Myocyte (in vitro differentiated cells): ENCODE measurements around the gene COX19. TPM values are rescaled to one million over a fixed set of nuclear protein-coding genes. Genes with fewer than 3 reads are reported as not detected.
"Not testable (repeated sequence)": the region's sequence is repeated elsewhere in the genome, so short reads cannot be mapped to it uniquely, and the experiment has no call there.

ENCODE experiments used
- DNase-seq: peaks from one replicate; pipeline ENCODE4 v3.0.0-alpha.2; 2012; ENCODE audit warnings: low read depth
- total RNA-seq: library from RNA; depleted of rRNA; stranded (reverse); fragments of >200 nt; gene quantifications from 2 replicates; pipeline ENCODE4 v1.2.3, GENCODE V29; 2014

COX19 gene
- total RNA-seq, 1 donor from 2014 or later, result 11.5 TPM

DNA sequence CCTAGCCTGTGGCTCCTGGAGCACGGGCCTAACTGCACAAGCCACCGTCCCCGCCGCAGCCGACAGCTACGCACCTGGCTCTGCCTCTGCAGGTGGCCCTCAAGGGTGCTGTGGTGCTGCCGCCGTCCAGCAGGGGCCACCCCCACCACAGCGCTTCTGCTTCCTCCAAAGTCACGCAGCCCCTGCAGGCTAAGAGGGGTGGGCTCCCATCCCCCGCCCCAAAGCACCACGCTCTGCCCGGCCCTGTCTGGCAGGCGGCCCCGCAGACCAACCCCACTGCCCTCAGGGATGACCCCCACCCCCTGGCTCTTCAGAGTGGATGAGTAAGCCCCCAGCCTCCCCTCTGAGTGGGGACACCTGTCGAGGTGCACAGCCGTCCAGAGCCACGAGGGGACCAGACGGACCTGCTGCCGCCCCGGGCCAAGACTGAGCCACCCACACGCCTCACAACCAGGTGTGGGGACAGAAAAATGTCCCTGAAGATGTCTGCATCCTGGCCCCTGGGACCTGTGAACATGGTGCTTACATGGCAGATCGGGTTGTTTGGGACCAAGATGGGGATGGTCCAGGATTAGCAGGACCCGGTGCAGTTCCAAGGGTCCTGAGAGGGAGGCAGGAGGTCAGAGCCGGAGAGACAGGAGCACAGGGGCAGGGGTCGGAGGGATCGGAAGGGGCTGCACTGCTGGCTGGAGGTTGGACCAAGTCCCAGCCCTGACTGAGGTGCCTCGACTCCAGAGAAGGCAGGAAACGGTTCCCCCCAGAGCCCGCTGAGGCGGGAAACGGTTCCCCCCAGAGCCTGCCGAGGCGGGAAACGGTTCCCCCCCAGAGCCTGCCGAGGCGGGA, 11.9 kb downstream of the COX19 start:
- no peak for DNase-seq

DNA sequence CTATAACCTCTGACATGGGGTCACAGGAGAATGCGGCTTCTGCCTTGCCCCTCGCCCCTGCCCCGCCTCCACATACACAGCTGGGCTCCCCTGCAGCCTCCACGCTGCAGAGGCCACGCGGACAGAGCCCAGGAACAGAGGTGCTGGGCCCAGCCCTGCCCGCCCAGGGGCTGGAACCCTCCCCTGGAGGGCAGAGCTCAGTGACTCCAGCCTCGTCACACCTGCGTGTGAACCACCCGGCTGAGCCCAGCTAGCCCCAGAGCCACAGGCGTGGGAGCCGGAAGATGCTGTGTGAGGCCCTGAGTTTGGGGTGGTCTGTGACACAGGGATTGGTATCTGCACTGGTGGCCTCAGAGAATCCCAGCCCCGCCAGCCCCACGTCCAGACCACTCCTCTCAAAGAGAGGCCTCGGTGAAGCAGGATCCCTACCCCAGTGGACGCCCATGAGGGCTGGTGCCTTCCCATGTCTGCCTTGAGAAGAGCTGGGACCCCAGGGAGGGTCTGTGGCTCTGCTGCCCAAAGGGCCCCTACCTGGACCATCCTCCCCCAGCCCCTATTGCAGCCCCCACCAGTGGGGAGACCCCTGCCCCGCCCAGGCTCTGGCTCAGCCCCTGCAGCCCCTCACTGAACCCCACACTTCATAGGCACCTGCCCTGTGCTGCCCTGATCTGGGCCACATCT, 12.8 kb downstream of the COX19 start:
- DNase-seq, result no peak

DNA sequence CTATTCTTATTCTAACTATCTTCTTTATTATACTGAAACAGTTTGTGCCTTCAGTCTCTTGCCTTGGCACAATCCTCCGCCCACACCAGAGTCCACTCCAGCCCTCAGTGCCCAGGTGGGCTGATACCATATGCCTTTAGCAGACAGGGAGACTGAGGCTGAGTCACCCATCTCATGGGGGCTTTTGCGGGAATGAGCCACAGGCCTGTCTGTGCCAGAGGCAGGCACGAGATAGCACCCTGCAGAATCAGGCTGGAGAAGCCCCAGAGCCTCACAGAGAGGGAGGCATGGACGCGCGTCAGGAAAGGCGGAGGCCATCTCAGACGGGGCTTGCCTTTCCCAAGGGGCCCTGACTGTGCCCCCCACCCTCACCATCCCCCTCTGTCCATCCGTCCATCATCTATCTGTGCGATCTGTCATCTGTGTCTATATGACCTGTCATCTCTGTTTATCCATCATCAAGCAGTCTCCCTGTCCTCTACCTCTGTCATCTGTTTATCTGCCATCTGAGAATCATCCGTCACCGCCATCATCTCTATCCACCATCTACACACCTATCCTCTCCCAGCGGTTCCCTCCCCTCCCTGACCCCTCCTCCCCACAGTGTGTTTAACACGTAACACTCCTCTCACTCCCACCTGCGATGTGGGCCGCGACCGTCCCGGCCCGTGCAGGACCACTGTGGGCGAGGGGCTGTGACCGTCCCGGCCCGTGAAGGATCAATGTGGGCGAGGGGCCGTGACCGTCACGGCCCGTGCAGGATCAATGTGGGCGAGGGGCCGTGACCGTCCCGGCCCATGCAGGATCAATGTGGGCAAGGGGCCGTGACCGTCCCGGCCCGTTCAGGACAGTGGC, 13.6 kb downstream of the COX19 start:
- no peak for DNase-seq

DNA sequence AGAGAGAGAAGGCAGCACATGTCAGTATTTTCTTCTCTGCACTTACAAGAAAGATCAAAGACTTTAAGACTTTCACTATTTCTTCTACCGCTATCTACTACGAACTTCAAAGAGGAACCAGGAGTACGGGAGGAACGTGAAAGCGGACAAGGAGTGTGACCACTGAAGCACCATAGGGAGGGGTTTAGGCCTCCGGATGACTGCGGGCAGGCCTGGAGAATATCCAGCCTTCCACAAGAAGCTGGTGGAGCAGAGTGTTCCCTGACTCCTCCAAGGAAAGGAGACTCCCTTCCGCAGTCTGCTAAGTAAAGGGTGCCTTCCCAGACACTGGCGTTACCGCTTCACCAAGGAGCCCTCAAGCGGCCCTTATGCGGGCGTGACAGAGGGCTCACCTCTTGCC, 14.4 kb downstream of the COX19 start:
- not testable (repeated sequence) for DNase-seq

DNA sequence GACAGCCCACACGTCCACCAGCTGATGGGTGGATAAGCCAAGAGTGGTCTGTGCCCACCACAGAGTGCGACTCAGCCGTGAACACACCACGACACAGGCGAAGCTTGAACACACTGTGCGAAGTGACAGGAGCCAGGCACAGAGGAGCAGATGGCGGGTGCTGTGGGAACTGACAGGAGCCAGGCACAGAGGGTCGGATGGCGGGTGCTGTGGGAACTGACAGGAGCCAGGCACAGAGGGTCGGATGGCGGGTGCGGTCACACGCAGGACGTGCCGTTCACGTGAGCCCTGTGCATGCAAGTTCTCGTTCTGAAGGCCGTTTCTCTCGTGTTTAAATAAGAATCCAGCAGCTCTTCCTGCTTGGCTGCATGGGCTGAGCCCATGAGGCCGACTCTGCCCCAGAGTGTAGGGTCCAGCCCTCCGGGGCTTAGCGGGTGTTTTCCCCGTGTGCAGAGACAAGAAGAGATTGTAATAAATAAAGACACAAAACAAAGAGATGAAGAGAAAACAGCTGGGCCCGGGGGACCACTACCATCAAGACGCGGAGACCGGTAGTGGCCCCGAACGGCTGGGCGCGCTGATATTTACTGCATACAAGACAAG, 15.0 kb downstream of the COX19 start:
- DNase-seq, result peak; percentile 25

GRCh38 chr7:959740-960139, 15.6 kb downstream of the COX19 start:
- DNase-seq, result not testable (repeated sequence)

DNA sequence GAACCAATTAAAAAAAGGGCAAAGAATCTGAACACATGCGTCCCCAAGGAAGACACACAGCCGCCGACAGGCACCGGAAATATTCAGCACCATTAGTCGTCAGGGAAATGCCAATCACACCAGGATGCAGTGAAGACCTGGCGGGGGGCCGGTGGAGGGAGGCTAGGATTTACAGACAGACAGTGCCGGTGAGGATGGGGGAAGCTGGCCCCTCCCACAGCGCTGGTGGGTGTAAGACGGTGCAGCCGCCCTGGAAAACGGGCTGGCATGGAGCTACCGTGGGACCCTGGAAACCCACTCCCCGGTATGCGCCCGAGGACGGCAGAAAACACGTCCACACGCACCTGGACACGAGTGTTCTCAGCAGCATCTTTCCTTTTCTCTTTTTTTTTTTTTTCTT, 16.1 kb downstream of the COX19 start:
- no peak for DNase-seq

DNA sequence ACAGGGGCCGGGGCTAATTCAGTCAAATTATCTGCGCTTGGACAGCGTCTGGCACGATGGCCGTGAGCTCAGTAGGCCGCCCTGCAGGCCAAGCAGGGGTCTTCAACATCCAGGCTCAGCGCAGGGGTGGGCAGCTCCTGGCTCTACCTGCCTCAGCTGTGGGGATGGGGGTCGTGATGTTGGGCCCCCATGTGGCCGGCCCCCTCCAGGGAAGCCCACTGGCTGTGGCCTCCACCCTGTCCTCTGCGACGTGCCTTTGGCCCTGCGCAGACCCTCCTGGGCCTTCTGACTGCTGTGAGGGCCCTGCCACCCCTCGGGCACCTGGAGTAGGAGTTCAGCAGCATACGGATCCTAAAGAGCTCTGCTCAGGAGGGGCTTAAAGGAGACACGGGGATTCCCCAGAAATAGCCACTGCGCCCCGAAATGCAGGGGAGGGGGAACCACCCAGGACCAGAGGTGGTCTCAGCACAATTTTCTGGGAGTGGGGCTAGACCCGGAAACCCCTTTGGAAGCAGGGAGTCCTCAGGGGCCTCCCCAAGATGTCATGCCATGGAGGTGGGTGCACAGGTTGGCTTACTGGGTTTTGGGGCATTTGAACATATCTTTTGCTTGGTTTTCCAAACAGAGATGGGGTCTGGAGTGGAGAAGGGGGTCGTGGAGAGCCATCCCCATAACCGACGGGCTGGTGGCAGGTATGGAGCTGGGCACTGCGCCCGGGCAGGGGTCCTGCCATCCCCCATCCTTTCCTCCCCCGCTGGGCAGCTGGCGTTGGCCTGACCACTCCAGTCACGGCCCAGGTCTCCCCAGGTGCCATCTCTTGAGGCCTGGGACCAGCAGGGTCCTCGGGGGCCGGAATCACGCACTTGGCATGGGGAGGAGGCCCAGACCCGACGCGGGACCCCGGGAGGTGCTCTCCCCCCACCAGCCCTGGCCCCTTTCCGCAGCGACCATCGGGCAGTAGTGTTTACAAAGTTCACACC, 16.8 kb downstream of the COX19 start:
- no peak for DNase-seq

GRCh38 chr7:957418-958220, 17.7 kb downstream of the COX19 start:
- no peak for DNase-seq

DNA sequence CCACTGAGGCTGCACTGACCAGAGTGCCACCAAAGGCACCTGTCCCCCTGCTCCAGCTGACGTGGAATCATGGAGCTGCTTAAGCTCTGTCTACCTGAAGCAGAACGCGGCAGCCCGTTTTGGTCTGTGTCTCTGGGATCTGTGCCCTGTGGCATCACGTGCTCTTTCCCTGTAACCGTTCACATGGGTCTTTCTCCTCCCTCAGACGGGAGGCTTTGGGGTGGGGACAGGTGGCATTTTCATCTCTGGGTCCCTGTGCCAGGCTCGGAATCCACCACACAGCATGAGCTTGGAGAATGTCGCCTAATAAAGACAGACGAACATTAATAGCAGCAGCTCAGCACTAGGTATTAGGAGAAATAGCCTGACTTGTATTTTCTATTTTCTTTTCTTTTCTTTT, 19.3 kb downstream of the COX19 start:
- DNase-seq, result no peak

GRCh38 chr7:954330-955238, 20.8 kb downstream of the COX19 start, which contains the start of gene ADAP1:
ADAP1 (minus strand) TSS chr7:954680; CDS start chr7:954477, 203 bp downstream.
- DNase-seq, result peak; percentile 37

- DNase-seq, result peak; percentile 26
Measured at GRCh38 chr7:953547-954327, 21.6 kb downstream of the COX19 start.

DNA sequence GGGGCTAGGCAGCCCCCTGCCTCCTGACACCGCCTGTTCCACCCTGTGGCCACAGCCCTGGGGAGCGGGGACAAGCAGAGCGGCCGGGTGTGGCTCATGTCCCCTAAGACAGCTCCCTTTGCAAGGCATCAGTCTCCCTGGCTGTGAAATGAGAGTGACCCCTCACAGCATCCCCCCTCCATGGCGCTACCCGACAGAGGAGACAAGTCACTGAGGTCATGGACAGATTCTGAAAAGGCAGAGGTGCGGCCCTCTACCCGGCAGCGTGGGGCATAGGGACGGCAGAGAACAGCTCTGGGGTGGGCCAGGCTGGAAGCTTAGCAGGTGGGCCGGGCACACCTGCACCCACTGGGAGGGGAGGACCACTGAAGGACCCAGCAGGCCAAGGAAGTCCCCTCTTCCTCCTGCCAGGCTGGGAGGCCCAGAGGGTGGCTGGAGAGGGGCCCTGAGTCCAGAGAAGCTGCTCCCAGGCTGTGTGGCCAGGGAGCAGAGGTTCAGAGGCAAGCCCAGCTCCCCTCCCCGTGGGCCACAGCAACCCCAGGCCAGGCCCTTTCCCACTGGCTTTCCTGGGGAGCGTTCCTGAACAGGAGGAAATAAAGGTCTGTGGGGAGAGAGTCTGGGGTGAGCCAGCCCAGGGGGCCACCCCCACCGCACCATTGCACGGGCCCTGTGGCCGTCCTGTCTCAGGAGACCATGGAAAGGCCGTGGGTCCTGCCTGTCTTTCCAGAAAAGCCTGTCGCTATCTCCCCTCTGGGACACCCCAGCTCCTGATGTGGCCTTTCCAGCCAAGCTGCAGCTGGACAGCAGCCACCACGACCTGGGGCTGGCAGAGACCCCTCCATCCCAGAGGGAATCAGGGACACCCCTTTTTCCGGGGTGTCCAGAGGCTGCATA, 22.6 kb downstream of the COX19 start:
- DNase-seq, result no peak

DNA sequence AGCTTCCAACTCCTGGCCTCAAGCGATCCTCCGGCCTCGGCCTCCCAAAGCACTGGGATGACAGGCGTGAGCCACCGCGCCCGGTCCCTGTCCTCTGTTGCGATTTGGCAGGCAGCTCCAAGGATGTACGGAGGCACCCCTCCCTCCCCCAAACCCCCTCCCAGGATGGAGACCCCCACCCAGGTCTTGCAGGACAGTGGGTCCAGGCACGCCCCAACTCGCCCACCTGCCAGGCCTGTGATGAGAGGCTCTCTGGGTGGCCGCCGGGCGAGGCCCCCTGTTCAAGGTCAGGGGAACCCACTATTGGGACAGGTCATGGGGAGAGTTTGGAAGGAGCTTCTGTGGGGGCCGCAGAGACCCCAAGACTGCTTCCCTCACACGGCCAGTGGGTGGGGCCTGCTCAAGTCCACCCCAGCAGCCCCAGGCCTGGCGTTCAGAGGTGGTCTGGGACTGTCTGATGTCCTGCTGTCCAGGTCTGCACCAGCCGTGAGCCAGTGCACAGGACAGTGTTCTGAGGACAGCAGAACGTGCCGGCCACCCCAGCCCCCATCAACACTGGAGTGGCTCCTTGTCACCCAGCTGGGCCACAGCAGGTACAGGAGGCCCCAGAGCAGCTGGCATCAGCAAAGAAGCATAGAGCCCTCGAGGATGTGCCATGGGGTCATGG, 23.3 kb downstream of the COX19 start:
- no peak for DNase-seq
